B cell (primary cell): ENCODE measurements around the gene CAMTA1.

Experiments used
- CTCF ChIP-seq: fragments of 200-600 bp; IDR thresholded peaks from one replicate; pipeline ENCODE4 v1.8.0; 2022; ENCODE audit warnings: antibody characterized with exemption, mild to moderate bottlenecking
- EZH2 ChIP-seq: IDR thresholded peaks from 2 replicates; pipeline ENCODE4 v1.6.1; 2012; ENCODE audit warnings: borderline replicate concordance, low read depth, mild to moderate bottlenecking, moderate library complexity, low read length; ENCODE audit not compliant: insufficient read depth, poor library complexity, severe bottlenecking

GRCh38 chr1:7159116-7159781 lies 374.0 kb downstream of the CAMTA1 start:
- TF ChIP-seq CTCF (no peak), EZH2 (no peak)
